H1 (cell line): Measurements from ENCODE around the gene SETX. TPM values are rescaled to one million over a fixed set of nuclear protein-coding genes. Genes with fewer than 3 reads are reported as not detected.

ENCODE experiments used
- KDM5A ChIP-seq: fragments of 200-600 bp; IDR thresholded peaks from 2 replicates; pipeline ENCODE4 v1.7.1; 2012; ENCODE audit warnings: mild to moderate bottlenecking, low read length, inconsistent platforms, mixed read lengths
- polyA plus RNA-seq, 7 experiments: library from polyadenylated mRNA; depleted of rRNA in 3 of 7; stranded (reverse) in 5 of 7; unstranded in 2 of 7; fragments of >200 nt in 5 of 7; fragments of 200-250 nt in 2 of 7; gene quantifications; 1 replicate in 5 of 7; 2 replicates in 1 of 7; 4 replicates in 1 of 7; pipeline versions ENCODE4 v1.2.1 to v1.2.3, GENCODE V29; 2011 to 2013; ENCODE audit warnings: missing spikeins in 2 of 7, mixed read lengths in 2 of 7
- total RNA-seq: library from RNA; stranded (reverse); fragmentation: NEBNext Ultra II Directional; extraction: Animal tissue kit (Norgen Biotek cat#: 25700); gene quantifications from 2 replicates; pipeline ENCODE4 v1.2.1, GENCODE V29; 2021

Gene SETX
- total and polyA plus RNA-seq, 2 of the 8 experiments (the other 6 are each of a cell fraction or from before 2014, with no cell fraction given), result 15.1 to 37.9 TPM

DNA sequence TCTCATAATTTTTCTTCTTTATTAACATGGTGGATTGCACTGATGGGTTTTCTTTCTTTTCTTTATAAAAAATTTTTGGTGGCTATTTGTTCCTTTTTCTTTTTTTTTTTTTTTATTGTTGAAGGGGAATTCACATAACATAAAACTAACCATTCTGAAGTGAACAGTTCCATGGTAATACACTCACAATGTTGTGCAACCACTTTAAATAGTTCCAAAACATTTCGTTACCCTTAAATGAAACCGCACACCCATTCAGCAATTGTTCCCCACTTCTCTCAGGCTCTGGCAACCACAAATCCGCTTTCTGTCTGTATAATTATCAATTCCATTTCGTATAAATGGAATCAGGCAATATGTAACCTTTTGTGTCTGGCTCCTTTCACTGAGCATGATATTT is 11.7 kb upstream of the SETX start (continued):
- TF ChIP-seq KDM5A, result no peak
